Gastrocnemius medialis (tissue), 4 donors: ENCODE data around the gene LSAMP.

ENCODE experiments used
- CTCF ChIP-seq, 5 experiments: fragments of 450-650 bp in 3 of 5; fragments of 200-600 bp in 2 of 5; sonication (generic) in 2 of 5; IDR thresholded peaks in 4 of 5; conservative IDR thresholded peaks in 1 of 5; 1 replicate in 4 of 5; 2 replicates in 1 of 5; pipeline ENCODE4 v1.5.1; 2016 to 2019; ENCODE audit warnings: antibody characterized with exemption in 5 of 5, mild to moderate bottlenecking in 3 of 5, moderate library complexity in 3 of 5
- POLR2A ChIP-seq, 2 donors: fragments of 450-650 bp; IDR thresholded peaks; one replicate each; pipeline ENCODE4 v1.6.1; 2017; ENCODE audit warnings: antibody characterized with exemption in 2 of 2, mild to moderate bottlenecking in 2 of 2, moderate library complexity in 2 of 2

- no peak for TF ChIP-seq CTCF (IDR thresholded peaks at IDR 0.05 in 4 of 5, conservative IDR thresholded peaks at IDR 0.05 in 1 of 5)
- TF ChIP-seq POLR2A (IDR thresholded peaks at IDR 0.05) = no peak
Measured at GRCh38 chr3:116077557-116077956, 367.7 kb downstream of the LSAMP start.
